GM21717 (cell line): ENCODE data around the gene SLC16A8.
"Not testable (repeated sequence)": the region's sequence is repeated elsewhere in the genome, so short reads cannot be mapped to it uniquely, and the experiment has no call there.

ENCODE experiments used
- ATAC-seq: cut with Tn5 transposase; IDR thresholded peaks from one replicate; pipeline ENCODE4 v1.9.1; 2021; ENCODE audit warnings: mild to moderate bottlenecking, moderate library complexity; ENCODE audit not compliant: unreplicated experiment

SLC16A8 gene

DNA sequence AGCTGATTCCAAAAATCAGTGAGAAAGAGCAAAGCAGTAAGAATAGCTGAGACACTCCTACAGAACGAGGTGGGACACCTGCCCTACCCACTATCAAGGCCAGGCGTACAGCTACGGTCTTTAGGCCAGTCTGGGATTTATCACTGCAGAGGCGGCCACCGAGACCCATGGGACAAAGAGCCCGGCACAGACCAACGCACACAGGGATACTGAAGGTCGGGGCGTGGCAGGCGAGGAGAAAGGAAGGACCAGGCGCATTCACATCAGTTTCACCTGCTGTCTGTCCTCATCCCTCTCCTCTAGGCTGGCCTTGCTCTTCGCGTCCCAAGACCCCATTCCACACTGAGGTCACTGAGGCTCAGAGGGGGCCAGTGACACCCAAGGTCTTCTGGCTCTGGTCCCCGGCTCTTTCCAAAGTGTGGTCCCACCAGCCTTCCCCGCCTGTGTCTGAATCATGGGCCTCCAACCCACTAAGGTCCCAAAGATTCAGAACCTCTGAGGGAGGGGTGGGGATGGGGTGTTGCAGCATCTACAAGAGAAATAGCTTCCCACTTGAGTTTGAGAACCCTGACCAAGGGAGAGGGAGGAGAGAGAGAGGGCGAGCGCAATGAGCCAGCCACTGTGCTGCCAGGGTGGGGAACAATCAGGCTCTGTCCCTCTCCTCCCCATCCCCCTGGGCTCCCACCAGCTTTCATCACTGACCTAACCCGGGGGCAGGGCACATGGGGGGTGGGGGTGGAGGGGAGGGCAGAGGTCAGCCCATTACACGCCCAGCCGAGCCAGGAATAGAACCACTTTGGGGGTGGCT, 34.0 kb downstream of the SLC16A8 start:
- no peak for ATAC-seq

DNA sequence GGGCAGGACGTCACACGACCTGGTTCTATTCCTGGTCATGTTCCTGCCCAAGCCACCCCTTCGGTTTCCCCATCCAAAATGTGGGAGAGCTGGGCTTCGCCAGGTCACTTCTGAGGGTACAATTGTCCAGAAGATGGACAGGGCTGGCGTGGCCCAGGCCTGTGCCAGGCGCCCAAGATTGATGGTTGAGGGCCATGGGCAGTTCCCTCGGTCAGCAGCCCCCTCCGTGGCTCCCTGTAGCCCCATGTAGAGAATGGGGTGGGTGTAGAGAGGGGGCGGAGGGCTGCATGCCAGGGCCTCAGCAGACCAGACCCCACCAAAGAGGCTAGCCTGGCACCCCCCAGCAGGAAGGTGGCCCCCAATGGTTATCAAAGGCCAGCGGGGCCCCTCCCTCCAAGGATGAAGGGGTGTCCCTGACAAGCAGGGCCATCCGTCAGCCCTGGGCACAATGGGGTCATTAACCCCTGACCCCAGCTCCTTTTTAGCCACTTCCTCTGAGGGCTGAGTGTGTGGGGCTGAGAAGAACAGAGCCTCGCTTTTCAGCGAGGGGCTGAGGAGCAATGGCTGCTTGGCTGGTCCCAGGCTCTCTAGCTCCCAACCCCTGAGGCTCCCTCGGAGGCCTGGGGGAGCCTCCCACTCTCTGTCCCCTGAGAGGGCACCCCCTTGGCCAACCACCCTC, 37.8 kb downstream of the SLC16A8 start:
- no peak for ATAC-seq

DNA sequence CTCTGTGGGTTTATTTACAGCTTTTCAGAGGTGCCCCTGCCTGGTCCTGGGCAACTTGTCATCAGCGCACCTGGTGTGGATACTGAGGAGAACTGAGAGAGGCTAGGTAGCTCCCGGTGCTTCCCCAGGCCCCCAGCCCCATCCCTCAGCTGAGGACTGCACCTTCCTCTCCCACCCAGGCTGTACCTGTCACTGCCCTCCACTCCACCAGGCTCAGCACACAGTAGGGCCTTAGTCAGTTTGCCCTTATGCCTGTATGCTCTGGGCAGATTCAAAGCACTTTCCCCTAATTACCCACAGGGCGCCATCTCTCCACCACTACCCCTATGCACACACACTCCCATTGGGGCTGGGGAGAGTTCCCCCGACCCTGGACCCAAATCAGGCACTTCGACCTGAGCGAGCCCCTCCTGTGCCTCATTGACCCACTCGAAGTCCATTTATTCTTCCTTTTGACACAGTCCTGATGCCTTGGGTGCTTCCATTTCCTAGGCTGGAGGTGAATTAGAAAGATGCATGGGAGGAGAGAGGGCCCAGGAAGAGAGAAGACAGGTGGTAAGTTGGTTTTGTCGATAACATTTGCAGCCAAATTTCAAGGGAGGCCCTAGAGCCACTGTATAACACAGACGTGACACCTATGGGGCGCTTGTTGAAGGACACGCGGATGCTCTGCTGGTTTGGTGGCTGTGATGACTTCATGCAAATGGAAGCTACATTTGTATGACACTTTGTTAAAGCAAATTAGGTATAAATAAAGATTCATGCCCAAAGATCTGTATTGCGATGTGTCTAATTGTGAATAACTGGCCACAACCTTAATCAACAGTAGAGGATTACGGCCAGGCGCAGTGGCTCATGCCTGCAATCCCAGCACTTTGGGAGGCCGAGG, 40.6 kb downstream of the SLC16A8 start:
- no peak for ATAC-seq

DNA sequence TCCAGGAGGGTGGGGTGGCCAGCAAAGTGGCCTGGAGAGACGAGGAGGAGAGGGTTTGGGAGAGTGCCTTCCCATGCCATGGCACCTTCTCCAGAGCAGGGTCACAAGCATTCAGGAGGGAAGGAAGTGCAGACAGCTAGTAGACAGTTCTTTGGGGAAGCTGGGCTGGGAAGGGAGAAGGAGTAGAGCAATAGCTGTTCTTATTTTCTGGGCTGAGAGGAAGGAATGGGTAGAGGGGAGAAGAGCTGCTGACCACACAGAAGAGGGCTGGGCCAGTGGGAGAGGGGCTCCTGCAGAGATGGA, 41.5 kb downstream of the SLC16A8 start:
- no peak for ATAC-seq

DNA sequence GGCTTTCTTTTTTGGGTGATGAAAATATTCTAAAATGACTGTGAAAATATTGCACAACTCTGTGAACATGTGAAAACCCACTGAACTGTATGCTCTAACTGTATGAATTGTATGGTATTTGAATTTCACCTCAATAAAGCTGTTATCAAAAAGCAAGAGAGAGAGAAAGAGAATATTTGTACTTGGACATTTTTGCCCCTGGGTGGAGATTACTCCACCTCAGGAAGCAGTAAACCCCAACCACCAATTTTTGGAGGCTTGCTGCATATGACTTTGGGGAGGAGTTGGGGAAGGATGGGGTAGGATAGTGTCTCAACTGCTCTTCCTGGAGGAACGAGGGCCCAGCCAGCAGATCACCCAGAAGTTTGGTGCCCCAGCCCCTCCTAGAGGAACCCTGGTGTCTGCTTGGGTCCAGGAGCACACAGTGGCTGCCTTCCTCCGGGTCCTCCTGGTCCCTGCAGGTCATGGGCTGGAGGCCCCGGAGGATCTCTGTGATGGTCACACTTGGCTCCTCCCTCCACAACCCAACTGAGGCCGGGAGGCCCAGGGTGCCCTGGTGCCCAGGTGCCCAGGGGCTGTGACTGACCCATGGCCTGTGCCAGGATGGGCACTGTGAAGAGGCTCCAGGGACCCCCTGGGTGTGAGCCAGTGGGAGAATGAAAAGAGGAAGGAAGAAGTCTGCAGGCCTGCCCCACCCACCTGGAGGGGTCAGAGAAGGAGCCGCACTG, 42.1 kb downstream of the SLC16A8 start:
- ATAC-seq = no peak

DNA sequence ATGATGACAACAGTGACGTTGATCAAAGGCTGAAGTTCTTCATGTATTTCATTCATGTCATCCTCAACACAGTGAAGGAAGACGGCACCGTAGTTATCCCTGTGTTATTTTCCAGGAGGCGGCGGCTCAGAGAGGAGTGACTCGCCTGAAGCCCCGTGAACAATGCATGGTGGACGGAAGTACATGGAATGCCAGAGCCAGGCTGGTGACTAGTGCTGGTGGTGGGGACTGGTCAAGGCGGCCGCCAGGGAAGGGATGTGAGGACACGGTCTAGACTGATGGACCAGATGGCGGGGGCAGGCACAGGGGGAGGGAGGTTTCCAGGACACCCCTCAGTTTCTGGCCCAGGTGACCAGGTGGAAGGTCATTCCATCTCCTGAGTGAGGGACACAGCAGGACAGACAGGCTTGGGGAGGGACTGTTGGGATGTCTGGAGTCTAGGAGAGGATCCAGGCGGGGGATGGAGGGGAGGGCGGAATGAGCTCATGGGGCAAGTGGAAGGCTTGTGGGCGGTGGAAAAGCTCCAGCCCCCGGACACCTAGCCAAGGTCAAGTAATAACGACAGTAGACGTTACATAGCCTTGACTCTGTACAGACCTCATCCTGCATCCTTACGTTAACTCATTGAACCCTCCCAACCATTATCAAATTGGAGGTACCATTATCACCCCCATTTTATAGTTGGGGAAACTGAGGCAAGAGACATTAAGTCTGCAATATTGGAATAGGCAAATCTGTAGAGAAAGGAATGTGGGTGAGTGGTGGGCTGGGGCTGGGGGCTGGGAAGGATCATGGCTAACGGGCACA, 42.8 kb downstream of the SLC16A8 start:
- ATAC-seq = no peak

DNA sequence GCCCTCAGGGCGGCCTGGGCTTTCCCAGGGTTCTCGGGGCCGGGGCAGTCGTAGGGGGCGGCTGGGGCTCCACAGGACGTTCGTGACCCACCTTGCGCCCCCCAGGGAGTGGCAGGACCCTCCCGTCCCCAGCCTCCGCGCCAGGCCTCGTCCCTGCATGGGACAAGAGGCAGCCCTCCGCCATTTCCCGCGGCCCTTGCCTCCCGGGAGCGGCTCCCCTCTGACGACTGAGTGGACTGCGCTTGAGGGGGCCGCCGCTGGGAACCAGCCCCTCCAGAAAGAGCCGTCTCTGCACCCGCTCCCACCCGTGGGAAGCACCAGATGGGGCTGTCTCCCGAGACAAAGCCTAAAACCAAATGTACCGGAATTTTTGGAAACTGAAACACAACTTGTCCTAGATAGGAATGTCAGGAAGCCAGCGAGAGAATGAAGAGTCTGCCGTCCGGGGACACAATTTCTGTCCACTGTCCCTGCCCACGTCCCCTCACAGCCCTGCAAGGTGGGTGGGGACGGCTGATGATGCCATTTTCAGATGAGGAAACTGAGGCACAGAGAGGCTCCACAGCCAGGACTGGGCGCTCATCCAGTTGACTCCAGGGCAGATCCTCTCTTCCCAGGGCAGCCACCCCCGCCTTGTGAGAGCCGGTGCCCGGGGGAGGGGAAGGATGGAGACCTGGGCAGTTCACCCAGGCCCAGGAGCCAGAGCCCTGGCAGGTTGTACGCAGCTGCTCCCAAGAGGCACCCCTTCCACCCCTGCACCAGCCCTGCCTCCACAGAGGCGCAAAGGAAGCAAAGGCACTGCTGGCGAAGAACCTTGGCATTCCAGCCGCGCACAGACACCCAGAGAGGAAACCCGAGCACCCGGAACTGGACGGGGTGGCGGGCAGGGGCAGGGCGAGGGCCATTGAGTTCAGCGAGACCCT, 44.8 kb downstream of the SLC16A8 start:
- ATAC-seq = no peak

DNA sequence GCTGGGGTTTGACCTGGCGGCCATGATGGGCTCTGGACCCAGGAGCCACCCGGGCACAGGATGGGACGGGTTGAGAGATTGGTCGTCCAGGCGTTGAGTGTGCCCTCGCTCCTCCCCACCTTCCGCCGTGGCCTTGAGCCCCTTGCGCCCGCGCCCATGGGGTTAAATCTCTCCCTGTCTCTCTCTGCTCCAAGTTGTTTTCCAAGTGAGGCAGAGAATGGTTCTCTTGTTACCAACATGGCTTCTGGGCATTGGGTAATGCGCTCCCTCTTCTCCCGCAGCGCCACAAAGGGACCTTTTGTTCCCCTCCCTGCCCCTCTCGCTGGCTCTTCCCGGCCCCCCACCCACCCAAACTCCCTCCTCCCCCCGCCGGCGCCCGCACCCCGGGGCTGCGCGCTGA, 45.6 kb downstream of the SLC16A8 start:
- ATAC-seq = no peak

DNA sequence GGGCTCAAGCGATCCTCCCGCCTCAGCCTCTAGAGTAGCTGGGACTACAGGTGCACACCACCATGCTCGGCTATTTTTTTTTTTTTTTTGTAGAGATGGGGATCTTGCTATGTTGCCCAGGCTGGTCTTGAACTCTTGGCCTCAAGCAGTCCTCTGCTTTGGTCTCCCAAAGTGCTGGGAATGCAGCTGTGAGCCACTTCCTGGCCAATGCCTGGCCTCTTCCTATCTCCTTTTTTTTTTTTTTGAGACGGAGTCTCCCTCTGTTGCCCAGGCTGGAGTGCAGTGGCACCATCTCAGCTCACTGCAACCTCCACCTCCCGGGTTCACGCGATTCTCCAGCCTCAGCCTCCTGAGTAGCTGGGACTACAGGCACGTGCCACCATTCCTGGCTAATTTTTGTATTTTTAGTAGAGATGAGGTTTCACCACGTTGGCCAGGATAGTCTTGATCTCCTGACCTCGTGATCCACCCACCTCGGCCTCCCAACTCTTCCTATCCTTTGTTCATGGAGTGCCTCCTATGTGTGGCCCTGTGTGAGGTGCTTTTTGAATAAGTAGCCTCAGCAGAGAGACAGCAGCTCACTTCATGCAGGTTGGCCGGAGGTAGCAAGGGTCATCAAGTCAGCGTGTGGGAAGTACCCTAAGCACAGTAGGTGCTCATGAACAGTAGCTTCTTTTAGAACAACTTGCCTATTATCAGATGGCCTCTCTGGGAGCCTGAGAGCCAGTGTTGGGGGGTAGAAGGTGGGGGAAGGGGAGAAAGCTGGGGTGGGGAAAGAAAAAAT, 46.4 kb downstream of the SLC16A8 start:
- ATAC-seq = not testable (repeated sequence)

DNA sequence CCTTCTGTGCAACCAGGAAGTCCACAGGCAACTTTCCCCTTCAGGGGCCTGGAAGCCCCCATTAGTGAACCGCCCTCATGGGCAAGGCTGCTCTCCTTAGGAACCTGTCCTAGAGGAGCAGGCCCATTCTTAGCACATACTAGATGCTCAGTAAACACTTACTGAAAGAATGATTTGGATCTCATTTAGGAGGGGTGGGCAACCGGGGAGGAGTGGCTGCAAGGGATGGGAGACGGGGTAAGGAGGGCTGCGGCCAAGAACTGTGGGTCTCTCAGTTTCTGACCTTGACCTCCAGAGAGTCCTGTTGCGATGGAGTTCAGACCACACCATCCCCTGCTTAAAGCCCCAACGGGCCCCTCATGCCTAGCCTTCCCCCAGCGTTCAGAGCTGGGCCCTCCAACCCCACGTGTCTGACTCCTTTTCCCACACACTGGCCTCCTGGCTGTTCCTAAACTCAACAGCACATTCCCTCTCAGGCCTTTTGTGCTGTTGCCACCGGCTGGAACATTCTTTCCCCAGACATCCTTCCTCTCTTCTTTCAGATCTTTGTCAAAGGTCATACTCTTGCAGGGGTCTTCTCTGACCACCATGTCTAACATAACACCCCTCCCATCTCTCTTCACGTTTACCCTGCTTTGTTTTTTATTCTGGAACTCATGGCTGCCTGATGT, 47.5 kb downstream of the SLC16A8 start:
- no peak for ATAC-seq

DNA sequence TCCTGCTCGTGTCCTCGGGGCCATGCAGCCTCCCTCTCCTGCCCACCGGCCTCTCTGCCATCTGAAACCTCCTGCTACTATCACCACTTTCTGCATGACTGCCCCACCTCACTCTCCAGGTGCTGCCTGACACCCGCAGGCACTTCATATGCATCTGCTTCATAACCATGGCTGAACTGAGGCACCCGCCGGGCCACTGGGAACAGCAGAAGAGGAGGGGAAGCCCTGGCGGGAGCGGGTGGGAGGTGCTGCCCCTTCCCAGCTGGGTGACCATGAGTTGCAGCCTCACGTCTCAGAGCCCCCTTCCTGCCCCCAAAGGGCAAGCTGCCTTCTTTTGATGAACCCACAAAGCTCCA, 48.5 kb downstream of the SLC16A8 start:
- ATAC-seq = no peak

DNA sequence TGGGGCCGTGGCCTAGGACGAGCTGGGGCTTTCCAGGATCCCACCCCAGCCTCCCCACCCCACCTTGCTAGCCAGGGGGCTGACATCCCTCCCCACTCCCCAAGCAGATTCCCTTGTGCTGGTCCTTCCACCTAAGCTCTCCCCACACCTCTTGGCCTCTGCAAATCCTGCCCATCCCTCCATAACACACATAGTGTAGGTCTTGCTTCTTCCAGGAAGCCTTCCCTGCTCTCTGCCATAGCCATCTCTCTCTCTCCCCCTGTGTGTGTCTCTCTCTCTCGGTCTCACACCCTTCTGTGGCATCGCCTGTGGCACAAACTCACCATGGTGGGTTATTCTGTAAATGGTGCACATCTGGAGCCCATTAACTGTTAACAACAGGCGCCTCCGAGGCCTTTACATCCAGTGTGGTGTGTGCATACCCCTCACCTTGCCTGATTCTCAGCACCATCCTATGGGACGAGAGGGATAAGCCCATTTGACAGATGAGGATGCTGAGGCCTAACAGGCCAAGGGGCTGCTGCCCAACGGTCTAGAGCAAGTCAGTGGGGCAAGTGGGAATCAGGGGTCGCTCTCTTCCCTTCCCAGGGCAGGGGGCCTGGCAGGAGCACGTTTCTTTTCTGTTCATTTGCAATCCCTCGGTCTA, 49.0 kb downstream of the SLC16A8 start:
- ATAC-seq = no peak

DNA sequence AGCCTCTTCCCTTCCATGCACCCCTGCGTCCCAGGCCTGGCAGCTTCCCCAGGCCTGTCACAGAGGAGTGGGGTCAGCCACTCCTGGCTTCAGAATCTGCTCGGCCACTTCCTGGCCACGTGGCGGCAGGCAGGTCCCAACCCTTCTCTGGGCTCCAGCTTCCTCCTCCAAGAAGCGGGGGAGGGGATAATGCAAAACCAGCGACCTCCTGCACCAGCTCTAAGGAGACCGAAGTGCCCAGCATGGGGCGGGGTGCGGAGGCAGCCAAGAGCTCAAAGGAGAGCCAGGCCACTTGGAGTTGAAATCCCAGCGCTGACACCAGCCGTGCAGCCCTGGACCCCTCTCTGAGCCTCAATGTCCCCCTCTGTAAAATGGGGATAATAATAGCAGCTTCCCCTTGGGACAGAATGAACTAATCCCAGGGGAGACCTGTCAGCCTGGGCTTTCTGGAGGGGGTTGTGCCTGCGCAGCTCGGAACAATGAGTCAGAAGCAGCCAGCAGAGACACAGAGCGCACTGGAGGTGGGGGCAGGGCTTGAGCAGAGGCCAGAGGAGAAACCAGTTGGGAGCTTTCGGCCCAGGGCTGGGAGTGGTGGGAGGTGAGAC, 49.6 kb downstream of the SLC16A8 start:
- no peak for ATAC-seq

DNA sequence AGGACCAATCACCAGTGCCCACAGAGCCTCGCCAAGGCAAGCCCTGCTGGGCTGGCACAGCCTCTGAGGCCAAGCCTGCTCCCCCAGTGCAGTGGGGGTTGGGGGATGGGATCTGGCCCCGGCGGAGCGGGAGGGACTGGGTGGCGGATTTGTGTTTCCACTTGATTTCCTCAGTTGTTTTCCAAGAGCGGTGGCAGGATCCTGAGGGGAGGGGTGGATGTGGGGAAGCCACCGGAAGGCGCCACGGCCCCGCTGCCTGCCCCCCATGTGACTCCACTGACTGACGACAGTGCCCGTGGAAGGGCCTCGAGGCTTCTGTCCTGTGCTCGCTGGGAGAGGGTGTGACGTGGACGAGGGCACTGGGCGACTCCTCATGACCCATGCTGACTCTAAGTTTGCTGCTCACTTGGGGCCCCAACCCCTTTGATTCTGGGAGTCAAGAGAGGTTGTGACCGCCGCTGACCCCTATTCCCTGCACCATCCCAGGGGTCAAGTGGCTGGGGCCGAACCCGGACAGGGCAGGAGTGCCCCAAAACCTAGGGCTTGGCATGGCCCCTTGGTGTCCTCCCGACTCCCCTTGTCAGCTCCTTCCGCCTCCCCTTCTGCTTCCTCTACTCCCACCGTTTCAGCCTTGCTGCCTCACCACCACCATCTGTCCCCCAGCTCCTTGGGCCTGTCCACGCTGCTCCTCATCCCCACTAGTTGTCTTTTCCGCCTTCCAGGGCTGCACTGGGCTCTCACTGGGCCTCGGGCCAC, 50.3 kb downstream of the SLC16A8 start:
- no peak for ATAC-seq

DNA sequence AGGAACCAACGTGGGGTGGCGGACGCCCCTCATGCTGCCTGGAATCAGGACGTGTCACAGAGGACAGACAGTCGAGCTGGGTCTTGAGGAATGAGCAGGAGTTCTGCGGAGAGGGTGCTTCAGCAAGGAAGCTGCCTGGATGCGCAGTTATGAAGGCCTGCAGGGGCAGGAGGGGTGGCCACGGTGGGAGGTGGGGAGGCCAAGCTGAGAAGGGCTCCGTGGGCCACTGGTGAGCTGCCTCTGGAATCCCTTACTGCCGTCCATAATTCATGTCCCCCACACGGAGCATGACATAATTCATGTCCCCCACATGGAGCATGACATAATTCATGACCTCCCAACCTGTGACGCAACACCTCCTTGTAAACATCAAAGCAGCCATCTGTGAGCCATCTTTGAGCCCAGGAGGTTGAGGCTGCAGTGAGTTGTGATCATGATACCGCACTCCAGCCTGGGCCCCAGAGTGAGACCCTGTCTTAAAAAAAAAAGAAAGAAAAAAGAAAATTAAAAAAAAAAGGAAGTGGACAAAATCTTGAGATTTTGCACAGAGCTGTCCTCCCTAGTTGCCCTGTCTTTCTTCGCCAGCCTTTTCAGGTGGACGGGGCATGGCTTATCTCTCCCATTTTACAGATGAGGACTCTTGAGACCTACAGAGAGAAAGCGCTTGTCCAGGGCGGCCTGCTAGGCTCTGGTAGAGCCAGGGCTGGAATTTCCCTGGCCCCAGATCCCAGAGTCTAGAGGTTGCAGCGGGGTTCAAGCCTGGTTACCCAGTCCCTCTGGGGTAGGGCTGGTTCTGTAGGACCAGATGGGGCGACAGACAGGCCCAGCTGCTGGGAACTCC, 51.1 kb downstream of the SLC16A8 start:
- no peak for ATAC-seq
